ENCODE measurements around the gene CEP70.
"Not testable (repeated sequence)": the region's sequence is repeated elsewhere in the genome, so short reads cannot be mapped to it uniquely, and the experiment has no call there.

CEP70 gene

GRCh38 chr3:138608322-138609135 lies 14.5 kb upstream of the CEP70 start, which contains the start of gene FAIM:
TSS of gene FAIM (plus strand) at chr3:138608771. CDS start at chr3:138619727, 10,956 bp downstream.
- Mint-ChIP-seq H3K36me3 (ENCODE audit: low read depth) (peaks cover 8% of the 10 kb centered on the region), H3K27me3 (ENCODE audit: low read depth) (peaks cover 8% of the 10 kb centered on the region), H3K4me1 (peaks cover 7% of the 10 kb centered on the region), H3K27ac (peak within 1 kb of the TSS; percentile 99 to 100 (median 100)), H3K9me3 (peaks cover 3% of the 10 kb centered on the region), H3K4me3 (peak within 1 kb of the TSS; percentile 91 to 96 (median 95))
- TF ChIP-seq CTCF (IDR thresholded peaks at IDR 0.05; ENCODE audit: unreplicated experiment in 3 of 3), result no peak

- Mint-ChIP-seq H3K4me3 (peak overlapping the region in 1 of 3 experiments; percentile 20), H3K36me3 (ENCODE audit: low read depth) (peaks cover 12% of the 10 kb centered on the region)
- not testable (repeated sequence) for H3K27ac Mint-ChIP-seq; H3K4me1 Mint-ChIP-seq; H3K27me3 Mint-ChIP-seq (ENCODE audit: low read depth); H3K9me3 Mint-ChIP-seq
These were observed 10.1 kb upstream of the CEP70 start for GRCh38 chr3:138604106-138604595.

DNA sequence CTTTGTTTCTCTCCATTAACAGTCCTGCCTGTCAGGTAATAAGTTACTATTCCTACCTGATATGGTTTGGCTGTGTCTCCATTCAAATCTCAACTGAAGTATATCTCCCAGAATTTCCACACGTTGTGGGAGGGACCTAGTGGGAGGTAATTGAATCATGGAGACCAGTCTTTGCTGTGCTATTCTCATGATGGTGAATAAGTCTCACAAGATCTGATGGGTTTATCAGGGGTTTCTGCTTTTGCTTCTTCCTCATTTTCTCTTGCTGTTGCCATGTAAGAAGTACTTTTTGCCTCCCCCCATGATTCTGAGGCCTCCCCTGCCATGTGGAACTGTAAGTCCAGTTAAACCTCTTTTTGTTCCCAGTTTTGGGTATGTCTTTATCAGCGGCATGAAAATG lies 7.6 kb upstream of the CEP70 start:
- H3K9me3 Mint-ChIP-seq, H3K4me1 Mint-ChIP-seq, H3K4me3 Mint-ChIP-seq: not testable (repeated sequence)

DNA sequence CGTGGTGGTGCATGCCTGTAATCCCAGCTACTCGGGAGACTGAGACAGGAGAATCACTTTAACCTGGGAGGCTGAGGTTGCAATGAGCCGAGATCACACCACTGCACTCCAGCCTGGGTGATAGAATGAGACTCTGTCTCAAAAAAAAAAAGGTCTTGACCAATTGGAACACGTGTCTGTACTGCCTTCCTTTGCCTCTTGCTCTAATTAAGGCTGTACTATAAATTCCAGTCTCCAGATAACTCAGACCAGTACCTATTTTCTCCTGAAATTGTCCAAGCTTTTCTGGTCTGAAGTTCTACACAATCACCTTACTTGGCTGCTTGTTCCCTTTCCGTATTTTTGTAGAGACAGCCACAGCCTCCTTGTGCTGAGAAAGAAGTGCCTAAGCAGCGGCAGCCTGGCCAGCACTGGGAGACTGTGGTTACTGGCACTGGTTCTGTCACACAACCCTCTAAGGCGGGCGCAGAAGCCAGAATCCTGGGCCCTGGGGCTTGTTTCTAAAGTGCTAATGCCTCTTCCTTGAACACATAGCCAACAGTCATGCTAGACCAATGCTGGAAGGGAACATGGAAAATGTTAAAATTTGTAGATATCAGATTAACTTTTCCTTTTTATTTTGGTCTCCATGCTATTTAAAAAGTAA lies 6.2 kb upstream of the CEP70 start:
- no peak for TF ChIP-seq CTCF (IDR thresholded peaks at IDR 0.05; ENCODE audit: unreplicated experiment in 3 of 3)

More for the DNA sequence above, 7.6 kb upstream of the CEP70 start:
- peaks cover 12% of the 10 kb centered on the region for H3K36me3 Mint-ChIP-seq (ENCODE audit: low read depth)
- H3K27ac Mint-ChIP-seq; H3K27me3 Mint-ChIP-seq (ENCODE audit: low read depth): not testable (repeated sequence)

DNA sequence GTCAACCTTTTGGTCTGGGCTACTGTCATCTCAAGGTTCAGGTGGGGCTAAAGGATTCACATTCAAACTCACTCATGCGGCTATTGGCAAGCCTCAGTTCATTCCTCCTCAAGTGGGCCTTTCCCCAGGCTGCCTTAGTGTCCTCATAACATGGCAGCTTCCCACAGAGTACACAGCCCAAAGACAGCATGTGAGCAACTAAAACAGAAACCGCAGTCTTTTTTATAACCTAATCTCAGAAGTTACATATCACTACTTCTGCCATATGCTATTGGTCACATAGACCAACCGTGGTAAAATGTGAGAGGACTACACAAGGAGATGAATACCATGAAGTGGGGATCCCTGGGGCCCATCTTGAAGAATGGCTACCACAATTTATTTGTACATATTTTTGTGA lies 4.5 kb upstream of the CEP70 start:
- Mint-ChIP-seq H3K27me3 (ENCODE audit: low read depth) (no peaks in the 10 kb centered on the region), H3K4me3 (no peak overlapping the region)

More for the DNA sequence above, 6.2 kb upstream of the CEP70 start:
- Mint-ChIP-seq H3K27me3 (ENCODE audit: low read depth) (no peaks in the 10 kb centered on the region), H3K36me3 (ENCODE audit: low read depth) (peaks cover 12% of the 10 kb centered on the region), H3K9me3 (peaks cover 10% of the 10 kb centered on the region), H3K27ac (no peak overlapping the region), H3K4me1 (no peaks in the 10 kb centered on the region), H3K4me3 (no peak overlapping the region)

DNA sequence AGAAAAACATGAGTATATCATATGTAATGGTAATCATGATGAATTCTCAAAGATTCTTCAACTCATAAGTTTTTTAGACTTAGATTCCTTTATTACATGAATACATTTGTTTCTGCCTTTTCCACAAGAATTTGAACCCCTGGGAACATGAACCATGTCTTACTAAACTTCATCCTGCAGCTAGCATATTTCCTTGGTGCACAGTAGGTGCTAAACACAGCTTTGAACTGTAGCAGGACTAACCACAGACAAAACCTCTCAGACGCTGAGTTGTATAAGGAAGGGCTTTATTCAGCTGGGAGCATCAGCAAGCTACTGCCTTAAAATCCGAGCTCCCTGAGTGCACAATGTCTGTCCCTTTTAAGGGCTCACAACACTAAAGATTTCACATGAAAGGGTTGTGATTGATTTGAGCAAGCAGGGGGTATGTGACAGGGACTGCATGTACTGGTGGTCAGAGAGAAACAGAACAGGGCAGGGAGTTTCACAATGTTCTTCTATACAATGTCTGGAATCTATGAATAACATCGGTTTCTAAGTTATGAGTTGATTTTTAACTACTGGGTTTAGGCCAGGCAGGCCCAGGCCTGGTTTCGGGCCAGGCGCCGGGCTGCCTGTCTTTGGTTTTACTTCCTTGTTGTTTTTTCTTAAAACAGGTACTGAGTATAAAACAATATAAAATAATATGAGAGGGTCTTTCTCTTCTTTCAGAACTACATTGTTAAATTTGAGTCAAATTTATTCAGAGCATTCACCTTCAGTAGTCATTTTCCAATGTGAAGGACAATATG lies 3.3 kb upstream of the CEP70 start:
- not testable (repeated sequence) for H3K9me3 Mint-ChIP-seq; H3K27ac Mint-ChIP-seq; H3K27me3 Mint-ChIP-seq (ENCODE audit: low read depth); H3K4me3 Mint-ChIP-seq; H3K4me1 Mint-ChIP-seq; H3K36me3 Mint-ChIP-seq (ENCODE audit: low read depth)

More for the DNA sequence above, 4.5 kb upstream of the CEP70 start:
- peaks cover 6% of the 10 kb centered on the region for H3K9me3 Mint-ChIP-seq
- no peak overlapping the region for H3K27ac Mint-ChIP-seq
- H3K36me3 Mint-ChIP-seq (ENCODE audit: low read depth), result peaks cover 4% of the 10 kb centered on the region
- TF ChIP-seq CTCF (IDR thresholded peaks at IDR 0.05; ENCODE audit: unreplicated experiment in 3 of 3), result no peak
- H3K4me1 Mint-ChIP-seq, result no peaks in the 10 kb centered on the region

Data from nephron (organoid).